ENCODE data around the gene ASB18.

- no peak for TF ChIP-seq EP300 (IDR thresholded peaks at IDR 0.05; ENCODE audit: low read depth)
- TF ChIP-seq POLR2AphosphoS5 (IDR thresholded peaks at IDR 0.05) = no peak
- no peak for TF ChIP-seq CTCF (IDR thresholded peaks at IDR 0.05)
- no peak for TF ChIP-seq POLR2A (IDR thresholded peaks at IDR 0.05)
Measured at GRCh38 chr2:236173036-236173728, 91.0 kb downstream of the ASB18 start.

Measured in transverse colon (tissue), 4 donors.